B cell (primary cell): Measurements from ENCODE around the gene PAM.

Source experiments
- EZH2 ChIP-seq: IDR thresholded peaks from 2 replicates; pipeline ENCODE4 v1.6.1; 2012; ENCODE audit warnings: borderline replicate concordance, low read depth, mild to moderate bottlenecking, moderate library complexity, low read length; ENCODE audit not compliant: insufficient read depth, poor library complexity, severe bottlenecking
- TF ChIP-seq, protein P1 (sequence below): fragments of 200-600 bp; IDR thresholded peaks from one replicate; pipeline ENCODE4 v1.8.0; 2022; ENCODE audit warnings: antibody characterized with exemption, mild to moderate bottlenecking

DNA sequence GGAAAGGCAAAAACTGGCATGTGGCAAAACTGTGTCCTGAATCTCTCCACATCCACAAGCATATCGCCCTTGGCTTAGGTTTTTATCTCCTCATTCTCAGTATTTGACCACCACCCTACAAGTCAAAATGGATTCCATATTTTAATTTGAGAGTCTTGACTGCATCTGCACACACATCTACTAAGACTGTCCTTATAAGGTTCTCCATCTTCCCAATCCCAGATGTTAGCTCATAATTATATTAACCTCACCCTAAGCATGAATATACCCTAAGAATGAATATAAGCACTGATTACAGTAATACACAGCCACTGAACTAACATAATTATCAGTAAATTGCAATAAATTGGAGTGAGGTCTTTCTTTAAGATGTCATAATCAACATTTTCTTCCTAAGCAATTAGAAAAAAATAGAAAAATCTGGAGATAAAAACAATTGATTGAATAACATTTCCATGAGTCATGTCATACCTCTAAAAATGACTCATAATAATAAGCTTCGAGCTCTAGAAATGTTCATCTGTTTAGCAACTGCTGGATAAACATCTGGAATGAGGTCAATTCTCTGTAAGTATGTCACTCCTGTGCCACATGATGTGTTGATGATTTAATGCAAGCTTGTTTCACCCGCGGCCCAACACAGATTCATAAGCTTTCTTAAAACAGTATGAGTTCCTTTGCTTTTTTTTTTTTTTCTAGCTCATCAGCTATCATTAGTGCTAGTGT, 39.9 kb upstream of the PAM start:
- TF ChIP-seq, protein P1, sequence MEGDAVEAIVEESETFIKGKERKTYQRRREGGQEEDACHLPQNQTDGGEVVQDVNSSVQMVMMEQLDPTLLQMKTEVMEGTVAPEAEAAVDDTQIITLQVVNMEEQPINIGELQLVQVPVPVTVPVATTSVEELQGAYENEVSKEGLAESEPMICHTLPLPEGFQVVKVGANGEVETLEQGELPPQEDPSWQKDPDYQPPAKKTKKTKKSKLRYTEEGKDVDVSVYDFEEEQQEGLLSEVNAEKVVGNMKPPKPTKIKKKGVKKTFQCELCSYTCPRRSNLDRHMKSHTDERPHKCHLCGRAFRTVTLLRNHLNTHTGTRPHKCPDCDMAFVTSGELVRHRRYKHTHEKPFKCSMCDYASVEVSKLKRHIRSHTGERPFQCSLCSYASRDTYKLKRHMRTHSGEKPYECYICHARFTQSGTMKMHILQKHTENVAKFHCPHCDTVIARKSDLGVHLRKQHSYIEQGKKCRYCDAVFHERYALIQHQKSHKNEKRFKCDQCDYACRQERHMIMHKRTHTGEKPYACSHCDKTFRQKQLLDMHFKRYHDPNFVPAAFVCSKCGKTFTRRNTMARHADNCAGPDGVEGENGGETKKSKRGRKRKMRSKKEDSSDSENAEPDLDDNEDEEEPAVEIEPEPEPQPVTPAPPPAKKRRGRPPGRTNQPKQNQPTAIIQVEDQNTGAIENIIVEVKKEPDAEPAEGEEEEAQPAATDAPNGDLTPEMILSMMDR: no peak
- no peak for TF ChIP-seq EZH2
